Measurements from ENCODE around the gene INSM1. TPM values are rescaled to one million over a fixed set of nuclear protein-coding genes. Genes with fewer than 3 reads are reported as not detected.

Gene INSM1
- total RNA-seq, 1 experiment from 2014 or later: 0.07 TPM

- TF ChIP-seq CEBPB (IDR thresholded peaks at IDR 0.05; ENCODE audit: low read depth) (no peak), JUND (IDR thresholded peaks at IDR 0.05) (no peak), CTCF (IDR thresholded peaks at IDR 0.05 in 2 of 3, conservative IDR thresholded peaks at IDR 0.05 in 1 of 3; ENCODE audit: borderline replicate concordance in 1 of 3, insufficient read depth in 1 of 3, low read depth in 2 of 3, low read length in 2 of 3) (no peak)
These were observed 38.3 kb upstream of the INSM1 start (continued) for GRCh38 chr20:20329564-20329963.

GRCh38 chr20:20331156-20331555 lies 36.7 kb upstream of the INSM1 start:
- Histone ChIP-seq H3K4me3 (replicated peaks in 1 of 2; ENCODE audit: low read depth in 1 of 2, low read length in 2 of 2) (no peak overlapping the region), H3K27ac (ENCODE audit: low read depth, low read length) (no peak overlapping the region), H3K27me3 (ENCODE audit: insufficient read depth, low read length) (peaks cover 12% of the 10 kb centered on the region; the same call in 1 of the 2 replicates), H4K20me1 (ENCODE audit: insufficient read depth) (no peaks in the 10 kb centered on the region), H3K79me2 (ENCODE audit: insufficient read depth, low read length) (no peaks in the 10 kb centered on the region), H2AFZ (ENCODE audit: low read depth, low read length, poor library complexity, severe bottlenecking) (no peak overlapping the region), H3K9ac (ENCODE audit: low read length) (no peak overlapping the region), H3K4me1 (ENCODE audit: control insufficient read depth in 1 of 2, insufficient read depth in 2 of 2, low read length in 2 of 2) (no peaks in the 10 kb centered on the region), H3K36me3 (ENCODE audit: control insufficient read depth in 1 of 2, insufficient read depth in 2 of 2, low read length in 2 of 2) (no peaks in the 10 kb centered on the region), H3K9me3 (ENCODE audit: control insufficient read depth in 1 of 2, insufficient read depth in 1 of 2, low read depth in 1 of 2, low read length in 2 of 2) (no peaks in the 10 kb centered on the region), H3K4me2 (ENCODE audit: low read length) (no peak overlapping the region), H3K9me2 (ENCODE audit: insufficient read depth) (no peaks in the 10 kb centered on the region)
- BruUV-seq (replicated peaks): no TSS peak
- ChIA-PET RAD21 (ENCODE audit: low non-redundant PET in 1 of 2, low total read pairs in 2 of 2, uncharacterized antibody in 2 of 2, unreplicated experiment in 2 of 2) (no interaction called here), CTCF (no interaction called here), POLR2A (no interaction called here)
- ATAC-seq (no peak), DNase-seq (ENCODE audit: low read depth, low spot score) (no peak)
- intact Hi-C loops (cut with micrococcal nuclease): no loop called here
- no peak for TF ChIP-seq FOSL1 (IDR thresholded peaks at IDR 0.05; ENCODE audit: low read depth)
- no peak for TF ChIP-seq POLR2A (IDR thresholded peaks at IDR 0.05; ENCODE audit: borderline replicate concordance, extremely low read depth, insufficient read depth, insufficient read length)
- no peak for TF ChIP-seq ELF1 (IDR thresholded peaks at IDR 0.05; ENCODE audit: borderline replicate concordance, low read depth)
- TF ChIP-seq EZH2phosphoT487 (IDR thresholded peaks at IDR 0.05; ENCODE audit: borderline replicate concordance): no peak
- TF ChIP-seq SIN3A (IDR thresholded peaks at IDR 0.05; ENCODE audit: low read depth): no peak
- TF ChIP-seq YY1 (IDR thresholded peaks at IDR 0.05; ENCODE audit: extremely low read depth, insufficient replicate concordance, low read depth, low read length): no peak
- TF ChIP-seq SRF (IDR thresholded peaks at IDR 0.05; ENCODE audit: low read depth): no peak
